HG02798 (cell line): Measurements from ENCODE around the gene ZNF70.
A peak's percentile ranks its signal among the peaks of the same experiment; 100 is the strongest.

Experiments used
- ATAC-seq: cut with Tn5 transposase; IDR thresholded peaks from one replicate; pipeline ENCODE4 v1.9.1; 2021; ENCODE audit warnings: mild to moderate bottlenecking; ENCODE audit not compliant: unreplicated experiment, poor library complexity

Gene ZNF70

DNA sequence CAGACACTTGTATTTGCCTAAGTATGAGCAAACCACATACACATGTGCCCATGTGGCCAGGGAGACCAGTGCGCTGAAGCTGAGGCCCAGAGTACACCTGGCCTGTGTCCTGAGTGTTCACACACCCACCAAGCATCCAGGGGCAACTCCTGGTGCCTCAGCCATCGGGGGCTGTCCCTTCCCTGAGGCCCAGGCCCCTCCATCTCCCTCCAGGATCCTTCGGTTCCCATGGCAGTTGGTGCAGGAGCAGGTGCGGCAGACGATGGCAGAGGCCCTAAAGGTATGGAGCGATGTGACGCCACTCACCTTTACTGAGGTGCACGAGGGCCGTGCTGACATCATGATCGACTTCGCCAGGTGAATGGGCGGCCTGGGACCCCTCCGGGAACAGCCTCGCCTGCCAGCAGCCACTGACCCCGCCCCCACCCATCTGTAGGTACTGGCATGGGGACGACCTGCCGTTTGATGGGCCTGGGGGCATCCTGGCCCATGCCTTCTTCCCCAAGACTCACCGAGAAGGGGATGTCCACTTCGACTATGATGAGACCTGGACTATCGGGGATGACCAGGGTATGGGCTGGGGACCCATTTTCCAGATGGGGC is 29.3 kb upstream of the ZNF70 start:
- ATAC-seq, result no peak

DNA sequence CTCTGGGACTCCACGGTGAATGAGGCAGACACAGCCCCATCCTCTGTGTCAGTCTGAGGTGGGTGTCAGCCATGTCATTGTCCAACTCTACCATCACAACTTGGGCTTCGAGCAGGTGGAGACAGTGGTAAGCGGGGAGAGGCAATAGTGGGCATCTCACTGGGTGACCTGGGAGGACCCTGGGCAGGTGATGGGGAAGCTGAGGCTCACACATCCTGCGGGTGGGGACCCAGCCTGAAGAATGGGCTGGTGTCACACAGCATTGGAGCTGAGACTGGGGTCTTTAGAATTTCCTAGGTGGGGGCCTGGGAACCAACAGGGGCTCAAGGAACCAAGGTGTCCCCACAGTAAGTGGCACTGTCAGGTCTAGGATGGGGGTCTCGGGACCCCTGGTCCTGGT is 28.8 kb upstream of the ZNF70 start:
- no peak for ATAC-seq

DNA sequence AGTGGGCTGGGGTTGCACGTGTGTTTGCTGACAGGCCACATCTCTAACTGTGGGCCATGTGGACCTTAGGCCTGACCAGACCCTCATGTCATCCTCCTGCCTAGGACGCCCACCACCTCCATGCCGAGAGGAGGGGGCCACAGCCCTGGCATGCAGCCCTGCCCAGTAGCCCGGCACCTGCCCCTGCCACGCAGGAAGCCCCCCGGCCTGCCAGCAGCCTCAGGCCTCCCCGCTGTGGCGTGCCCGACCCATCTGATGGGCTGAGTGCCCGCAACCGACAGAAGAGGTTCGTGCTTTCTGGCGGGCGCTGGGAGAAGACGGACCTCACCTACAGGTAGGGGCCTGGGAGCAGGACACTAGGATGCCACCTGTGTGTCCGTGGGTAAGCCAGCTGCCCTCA is 28.2 kb upstream of the ZNF70 start:
- ATAC-seq, result no peak

DNA sequence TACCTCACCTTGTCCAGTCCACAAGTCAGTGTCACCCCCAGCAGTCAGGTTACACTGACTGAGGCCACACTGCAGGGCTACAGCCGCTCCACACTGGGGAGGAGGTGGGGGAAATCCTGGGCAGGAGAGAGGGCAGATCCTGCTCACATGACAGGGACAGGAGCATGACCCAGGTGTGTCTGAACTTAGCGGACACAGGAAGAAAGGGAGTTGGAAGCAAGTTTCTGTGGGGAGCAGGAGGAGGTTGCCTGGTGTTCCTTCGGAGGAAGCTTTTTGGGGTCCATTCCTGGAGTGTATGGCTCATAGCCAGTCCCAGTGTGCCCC is 27.6 kb upstream of the ZNF70 start:
- no peak for ATAC-seq

DNA sequence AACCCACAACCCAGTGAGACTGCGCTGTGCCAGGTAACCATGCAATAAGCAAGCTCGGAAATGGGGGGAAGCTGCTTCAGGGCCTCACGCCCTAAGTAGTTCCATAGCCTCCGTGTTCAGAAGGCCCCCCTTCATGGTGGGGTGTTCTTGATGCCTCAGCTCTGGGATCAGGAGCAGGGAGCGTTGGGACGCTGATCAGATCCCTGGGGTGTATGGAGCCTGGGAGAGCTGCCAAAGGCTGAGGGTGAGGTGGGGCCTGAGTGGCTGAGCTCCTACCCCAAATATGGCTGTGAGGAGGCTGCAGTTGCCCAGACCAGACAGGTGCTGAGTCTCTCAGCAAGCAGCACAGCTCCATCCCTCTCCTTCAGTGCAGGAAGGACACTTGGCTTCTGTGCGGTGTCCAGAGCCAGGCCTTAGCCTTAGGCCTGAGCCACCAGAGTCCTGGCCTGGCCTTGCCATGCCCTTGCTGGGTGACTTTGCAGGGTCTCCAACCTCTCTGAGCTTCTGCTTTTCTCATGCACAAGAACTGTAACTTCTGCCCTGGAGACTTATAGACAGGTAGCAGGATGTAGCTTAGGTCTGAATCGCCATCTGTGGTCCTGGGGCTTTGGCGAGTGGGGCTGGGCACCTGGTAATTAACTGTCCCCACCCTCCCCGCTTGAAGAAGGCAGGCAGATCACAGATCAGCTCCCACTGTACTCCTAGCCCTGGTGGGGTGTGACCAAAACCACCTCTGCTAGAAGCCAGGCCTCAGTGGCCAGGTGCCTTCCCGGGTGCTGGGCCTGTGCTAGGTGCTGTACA is 27.1 kb upstream of the ZNF70 start:
- ATAC-seq, result no peak

DNA sequence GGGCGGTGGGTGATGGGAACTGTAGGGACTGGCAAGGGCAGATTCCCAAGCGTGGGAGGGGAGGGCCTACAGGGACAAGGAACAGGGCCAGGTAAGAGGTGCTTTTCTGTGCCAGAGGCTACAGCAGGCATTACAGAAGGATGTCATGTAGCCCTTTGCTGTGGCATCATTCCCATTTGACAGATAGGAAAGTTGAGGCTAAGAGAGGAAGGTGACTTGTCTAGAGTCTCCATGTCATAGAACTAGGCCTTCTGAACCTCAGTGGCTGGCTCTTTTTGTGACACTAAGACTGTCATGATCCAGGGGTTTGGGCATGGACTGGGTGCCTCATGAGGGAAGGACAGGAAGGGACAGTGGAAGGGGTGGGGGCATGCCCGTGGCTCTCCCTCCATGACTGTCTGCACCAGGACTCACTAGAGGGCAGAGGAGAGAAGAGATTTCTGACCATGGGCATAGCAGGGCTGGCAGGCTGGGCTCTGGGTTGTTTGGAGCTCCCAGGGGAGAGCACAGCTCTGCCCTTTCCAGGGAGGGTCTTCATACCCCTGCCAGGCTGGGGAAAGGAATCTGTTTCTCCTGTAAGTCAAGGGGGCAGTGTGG is 25.0 kb upstream of the ZNF70 start:
- ATAC-seq, result no peak

DNA sequence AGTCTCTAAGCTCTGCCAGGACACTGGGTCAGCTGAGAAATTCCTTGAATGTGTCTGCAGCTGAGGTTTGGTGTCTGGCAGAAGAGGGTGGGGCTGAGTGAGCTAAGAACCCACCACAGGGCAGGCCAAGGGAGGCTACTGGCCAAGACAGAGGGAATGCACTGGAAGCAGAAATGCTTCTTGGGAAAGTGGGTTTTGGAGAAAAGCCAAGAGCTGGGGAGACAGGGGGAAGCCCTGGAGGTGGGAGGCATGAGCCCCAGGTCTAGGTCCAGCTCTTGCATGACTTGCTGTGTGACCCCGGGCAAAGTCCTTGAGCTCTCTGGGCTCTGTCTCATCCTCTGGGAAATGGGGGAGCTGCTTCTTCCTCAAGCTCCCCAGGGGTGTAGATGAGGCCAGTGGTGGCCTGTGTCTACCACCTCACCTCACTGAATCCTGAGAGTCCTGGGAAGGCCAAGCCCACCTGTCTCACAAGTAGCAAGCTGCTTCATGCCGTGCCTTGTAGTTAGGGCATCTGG is 24.1 kb upstream of the ZNF70 start:
- ATAC-seq, result no peak

DNA sequence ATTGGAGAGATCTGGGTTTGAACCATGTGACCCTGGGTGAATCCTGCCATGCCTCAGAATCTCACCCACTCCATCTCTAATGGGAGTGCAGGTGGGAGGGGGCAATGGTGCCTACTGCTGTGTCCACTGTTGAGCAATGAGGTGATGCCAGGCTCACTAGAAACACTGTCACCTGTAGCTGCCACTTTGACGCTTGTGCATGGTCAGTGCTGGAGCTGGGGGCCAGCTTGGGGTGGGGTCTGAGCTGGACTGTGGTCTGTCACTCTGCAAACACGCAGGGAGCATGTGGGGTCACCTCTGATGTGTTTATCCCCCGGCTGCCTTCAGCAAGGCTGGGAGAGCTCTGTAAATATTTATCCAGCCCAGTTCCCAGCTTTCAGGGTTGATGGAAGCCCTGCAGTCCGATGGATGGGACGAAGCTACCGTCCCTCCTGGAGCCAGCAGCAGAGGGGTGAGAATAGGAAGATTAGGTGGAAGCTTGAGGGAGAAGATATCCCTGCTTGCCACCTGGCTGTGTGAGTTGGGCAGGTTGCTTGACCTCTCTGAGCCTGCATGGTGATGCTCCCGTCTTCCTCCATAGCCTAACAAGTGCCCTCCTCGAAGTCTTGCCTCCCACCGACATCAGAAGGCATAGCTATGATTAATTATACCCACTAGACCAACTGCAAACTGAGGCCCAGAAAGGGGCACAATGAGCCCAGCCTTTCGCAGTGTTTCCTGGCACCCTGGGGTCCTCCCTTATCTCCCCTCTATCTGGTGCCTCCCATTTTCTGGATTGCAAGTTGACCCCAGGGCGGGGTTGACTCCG is 23.4 kb upstream of the ZNF70 start:
- ATAC-seq, result no peak

DNA sequence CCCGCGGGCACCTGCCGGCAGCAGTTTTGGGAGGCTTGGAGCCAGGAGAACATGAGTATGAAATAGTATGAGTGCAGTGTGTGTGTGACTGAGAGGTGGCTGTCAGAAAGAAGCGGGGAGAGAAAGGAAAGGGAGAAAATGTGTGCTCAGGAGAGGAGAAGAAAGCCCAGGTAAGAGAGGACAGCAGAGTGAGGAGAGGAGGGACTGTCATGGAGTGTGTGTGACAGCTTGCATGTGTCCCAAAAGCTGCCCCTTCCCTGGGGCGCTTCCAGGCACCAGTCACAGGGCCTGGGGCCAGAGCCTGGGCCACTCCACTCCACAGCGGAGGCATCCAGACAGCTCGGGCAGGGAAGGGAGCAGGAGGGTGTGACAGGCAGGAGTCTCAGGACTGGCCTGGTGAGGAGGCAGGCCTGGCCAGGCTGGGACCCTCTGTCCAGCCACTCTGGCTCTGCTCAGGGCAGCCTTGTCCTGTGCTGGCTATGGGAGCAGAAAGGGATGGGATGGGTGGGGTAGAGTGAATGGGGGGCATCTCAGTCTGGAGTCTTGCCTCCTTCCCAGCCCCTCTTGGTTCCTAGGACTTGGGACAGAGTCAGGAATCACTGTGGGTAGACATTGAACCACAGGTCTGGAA is 22.7 kb upstream of the ZNF70 start:
- no peak for ATAC-seq

DNA sequence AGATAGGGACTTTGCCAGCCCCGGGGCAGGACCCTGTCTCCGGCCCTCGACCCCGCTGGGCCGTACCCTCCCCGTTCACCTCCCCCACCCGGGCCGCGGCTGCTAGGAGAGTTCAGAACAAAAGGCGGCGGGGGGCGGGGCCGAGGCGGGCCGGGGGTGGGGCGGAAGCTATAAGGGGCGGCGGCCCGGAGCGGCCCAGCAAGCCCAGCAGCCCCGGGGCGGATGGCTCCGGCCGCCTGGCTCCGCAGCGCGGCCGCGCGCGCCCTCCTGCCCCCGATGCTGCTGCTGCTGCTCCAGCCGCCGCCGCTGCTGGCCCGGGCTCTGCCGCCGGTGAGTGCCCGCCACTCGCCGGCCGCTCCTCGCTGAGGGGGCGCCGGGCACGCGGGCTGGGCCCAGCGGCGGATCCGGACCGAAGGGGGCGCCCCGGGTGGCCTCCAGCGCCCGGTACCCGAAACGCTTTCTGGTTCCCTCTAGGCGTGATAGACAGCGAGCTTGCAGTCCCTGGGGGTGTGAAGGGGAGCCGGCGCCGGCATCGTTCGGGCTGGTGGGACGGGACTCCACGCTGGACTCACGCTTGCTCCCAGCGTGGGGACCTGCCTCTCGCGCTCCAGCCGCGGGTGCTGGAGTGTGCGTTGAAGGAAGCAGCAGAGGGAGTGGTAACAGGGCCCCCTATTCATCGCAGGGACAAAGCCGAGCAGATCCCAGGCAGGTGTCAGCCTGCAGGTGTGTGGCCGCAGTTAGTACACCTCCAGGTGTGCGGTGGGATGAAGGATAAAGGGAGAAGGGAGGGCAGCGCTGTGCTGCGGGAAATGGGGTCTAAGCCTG is 21.9 kb upstream of the ZNF70 start, which contains the start of gene MMP11:
TSS of gene MMP11 (plus strand) at position 201 of the 825 bp plus-strand sequence. CDS start at position 223, 22 bp downstream.
- no peak for ATAC-seq

DNA sequence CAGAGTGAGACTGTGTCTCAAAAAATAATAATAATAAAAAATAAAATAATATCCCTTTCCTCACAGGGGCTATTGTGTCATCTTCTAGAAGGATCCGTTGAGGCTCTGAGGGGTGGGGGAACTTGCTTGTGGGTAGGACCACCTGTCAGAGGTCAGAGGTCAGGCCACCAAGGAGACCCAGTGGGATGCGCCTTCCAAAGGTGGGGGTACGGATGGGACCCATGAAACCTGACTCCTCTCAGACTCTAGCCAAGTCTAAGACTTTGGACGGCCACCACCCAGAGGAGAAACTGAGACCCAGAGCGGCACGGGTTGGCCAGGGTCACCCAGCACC is 21.4 kb upstream of the ZNF70 start:
- ATAC-seq, result no peak

DNA sequence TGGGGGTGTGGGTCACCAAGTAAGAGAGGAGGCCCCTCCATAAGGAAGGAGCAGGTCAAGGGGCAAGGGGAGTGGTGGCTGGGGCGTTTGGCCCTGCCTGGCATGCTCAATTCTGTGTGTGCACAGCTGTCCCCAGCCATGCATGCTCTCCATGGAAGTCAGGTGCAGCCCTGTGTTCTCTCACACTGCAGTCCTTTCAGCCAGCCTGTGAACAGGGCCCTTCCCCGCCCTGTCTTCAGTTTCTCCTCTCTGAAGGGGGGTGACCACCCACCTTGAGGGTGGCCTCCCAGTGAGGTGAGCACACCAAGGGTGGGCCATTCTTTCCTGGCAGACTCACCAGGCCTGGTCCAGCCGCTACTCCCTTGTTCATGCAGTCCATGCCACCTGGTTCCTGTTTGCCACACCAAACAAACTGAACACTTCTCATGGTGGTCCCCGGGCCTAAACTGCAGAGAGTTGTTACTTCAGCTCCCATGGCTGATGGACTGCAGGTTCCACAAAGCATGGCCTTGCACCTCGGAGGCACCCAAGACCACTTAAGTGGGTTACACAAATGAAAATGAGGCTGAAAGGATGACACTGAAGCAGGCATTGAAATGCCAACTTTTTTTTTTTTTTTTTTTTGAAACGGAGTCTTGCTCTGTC is 18.5 kb upstream of the ZNF70 start:
- no peak for ATAC-seq

DNA sequence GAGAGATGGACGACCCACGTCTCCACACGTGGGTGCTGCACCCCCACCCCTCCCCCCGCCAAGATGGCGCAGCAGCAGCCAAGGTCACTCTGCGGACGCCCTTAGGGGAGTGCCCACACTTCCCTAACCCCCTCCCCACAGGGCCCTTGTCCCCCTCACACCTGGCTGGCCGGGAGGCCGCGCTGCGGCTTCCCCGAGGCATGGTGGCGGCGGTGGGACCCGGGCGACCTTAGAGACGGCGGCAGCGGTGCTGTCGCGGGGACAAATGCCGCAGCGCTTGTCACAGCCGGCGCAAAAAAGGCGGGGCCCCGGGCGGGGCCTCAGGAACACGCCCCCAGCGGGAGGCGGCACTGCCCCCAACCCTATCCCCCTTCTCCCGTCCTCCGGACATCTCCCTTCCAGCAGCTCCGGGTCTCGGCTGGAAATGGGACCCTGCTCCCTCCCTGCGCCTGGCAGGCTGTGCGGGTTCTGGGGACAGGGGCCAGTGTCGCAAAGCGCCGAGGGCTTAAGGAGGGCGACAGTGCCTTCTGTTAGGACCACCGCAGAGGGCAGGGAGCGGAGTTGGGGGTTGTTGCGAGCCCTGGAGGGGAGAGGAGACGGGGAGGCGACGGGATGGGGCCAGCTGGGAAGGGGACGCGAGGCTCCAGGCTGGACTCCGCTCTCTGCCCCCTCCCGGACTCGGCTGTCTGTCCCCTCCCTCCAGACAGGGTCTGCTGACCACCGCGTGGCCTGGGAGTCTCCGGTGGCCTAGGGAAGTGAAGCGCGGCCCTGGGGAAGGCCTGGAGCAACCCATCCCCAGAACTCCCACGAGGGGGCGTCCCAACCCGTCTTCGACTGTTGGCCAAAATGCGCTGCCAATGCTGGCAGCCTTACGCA is 17.0 kb upstream of the ZNF70 start, which contains the start of gene CHCHD10:
TSS of gene CHCHD10 (minus strand) at position 300 of the 876 bp plus-strand sequence. CDS start at position 202, 98 bp downstream.
- ATAC-seq, result peak; percentile 54

DNA sequence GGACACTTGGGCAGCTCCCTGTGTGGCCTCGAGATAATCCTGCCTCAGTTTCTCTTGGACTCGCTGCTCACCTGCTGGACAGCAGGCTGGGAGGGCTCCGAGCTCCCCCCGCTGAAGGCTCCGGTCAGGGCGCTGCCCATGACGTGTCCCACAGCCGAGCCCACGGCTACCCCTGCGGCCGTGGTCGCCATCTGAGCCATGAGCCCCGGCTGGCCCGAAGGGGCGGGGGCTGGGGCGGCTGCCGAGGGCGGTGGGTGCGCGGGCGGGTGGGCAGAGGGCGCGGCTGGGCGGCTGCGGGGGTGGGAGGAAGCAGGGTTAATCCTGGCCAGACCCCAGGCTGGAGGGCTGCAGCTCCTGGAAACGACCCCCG is 16.4 kb upstream of the ZNF70 start:
- no peak for ATAC-seq

DNA sequence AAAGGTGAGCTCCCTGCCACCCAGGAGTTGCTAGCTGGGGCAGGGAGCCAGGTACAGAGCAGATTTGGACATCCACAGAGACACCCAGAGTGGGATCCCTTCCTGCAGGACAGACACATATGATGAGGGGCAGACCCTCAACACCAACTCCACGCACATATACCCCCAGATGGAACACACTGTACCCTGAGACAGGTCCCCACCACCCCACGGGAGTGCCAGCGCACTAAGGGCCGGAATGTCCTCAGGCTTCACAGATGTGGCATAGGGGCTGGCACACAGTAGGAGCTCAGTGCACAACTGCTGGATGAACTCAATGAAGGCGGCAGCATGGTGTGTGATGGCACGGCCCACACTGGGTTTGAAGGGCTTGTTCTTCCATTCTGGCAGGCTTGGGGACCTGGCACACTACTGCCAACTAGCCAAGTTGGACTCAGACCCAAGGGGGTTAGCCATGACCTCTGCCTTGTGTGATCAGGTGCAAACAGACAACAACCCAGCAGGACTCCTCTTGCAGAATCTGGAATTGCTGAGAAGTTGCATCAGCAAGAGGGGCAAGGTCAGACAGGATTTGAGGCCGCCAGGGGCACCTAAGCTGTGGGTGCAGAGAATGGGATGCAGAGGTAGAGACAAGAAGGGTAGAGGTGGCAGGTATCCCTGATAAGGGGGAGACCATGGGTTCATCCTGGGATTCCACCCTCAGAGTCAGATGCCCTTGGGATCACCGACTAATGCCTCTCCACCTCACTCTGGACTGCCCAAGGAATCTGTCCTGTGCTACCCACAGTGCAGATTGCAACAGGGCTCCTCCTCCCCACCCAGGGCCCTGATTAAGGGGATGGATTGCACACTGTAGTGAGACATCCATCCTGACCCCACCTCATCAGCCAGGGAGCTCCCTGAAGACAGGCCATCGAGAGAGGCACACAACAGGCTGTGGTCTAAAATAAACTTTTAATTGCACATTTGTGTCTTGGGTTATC is 14.3 kb upstream of the ZNF70 start:
- no peak for ATAC-seq

DNA sequence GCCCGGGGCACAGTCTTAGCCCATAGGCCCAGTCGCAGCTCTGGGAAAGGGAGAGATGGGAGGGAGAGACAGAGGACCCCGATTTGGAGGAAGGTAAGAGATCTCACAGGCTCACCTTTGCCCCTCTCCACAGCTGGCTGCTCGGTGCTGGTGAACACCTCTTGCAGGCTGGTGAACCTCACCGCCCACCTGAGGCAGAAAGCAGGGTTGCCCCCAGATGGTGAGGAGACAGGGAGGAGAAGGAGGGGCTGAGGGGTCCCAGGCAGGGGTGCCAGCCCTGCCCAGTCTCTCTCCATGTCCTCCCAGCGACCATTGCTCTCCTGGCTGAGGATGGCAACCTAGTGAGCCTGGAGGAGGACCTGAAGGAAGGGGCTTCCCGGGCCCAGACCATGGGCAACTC is 13.0 kb upstream of the ZNF70 start:
- no peak for ATAC-seq

DNA sequence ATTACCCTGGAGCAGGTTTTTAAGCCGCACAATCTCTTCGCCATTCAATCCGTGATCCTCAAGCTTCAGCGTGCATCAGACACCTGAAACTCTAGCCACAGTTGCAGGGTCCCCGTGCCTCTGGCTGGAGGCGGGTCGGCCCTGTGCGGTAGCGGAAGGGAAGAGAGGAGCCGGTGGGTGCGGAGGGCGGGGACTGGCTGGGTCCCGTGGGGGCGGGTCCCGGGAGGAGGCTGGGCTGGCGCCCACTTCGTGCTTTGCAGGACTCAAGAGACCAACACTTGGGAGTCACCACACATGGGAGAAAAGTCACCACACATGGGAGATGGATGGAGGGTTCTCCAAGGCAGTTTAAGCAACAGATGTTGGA is 12.7 kb upstream of the ZNF70 start:
- no peak for ATAC-seq
